ENCODE measurements around the gene LSR.
"Not testable (repeated sequence)": the region's sequence is repeated elsewhere in the genome, so short reads cannot be mapped to it uniquely, and the experiment has no call there.

Gene LSR

GRCh38 chr19:35220315-35220921, 28.4 kb upstream of the LSR start:
- no peak overlapping the region for H3K4me3 ChIP-seq (ENCODE audit: low read depth, low read length)
- DNase-seq (ENCODE audit: low read depth), result no peak
- TF ChIP-seq CTCF (IDR thresholded peaks at IDR 0.05; ENCODE audit: control insufficient read depth, extremely low read depth, insufficient read depth), result no peak

- not testable (repeated sequence) for H3K4me3 ChIP-seq (ENCODE audit: low read depth, low read length); DNase-seq (ENCODE audit: low read depth)
These were observed 27.7 kb upstream of the LSR start for GRCh38 chr19:35220973-35221590.

GRCh38 chr19:35222373-35223015, 26.3 kb upstream of the LSR start:
- no peak for TF ChIP-seq CTCF (IDR thresholded peaks at IDR 0.05; ENCODE audit: control insufficient read depth, extremely low read depth, insufficient read depth)
- DNase-seq (ENCODE audit: low read depth), result no peak
- H3K4me3 ChIP-seq (ENCODE audit: low read depth, low read length), result no peak overlapping the region

- TF ChIP-seq CTCF (IDR thresholded peaks at IDR 0.05; ENCODE audit: control insufficient read depth, extremely low read depth, insufficient read depth), result no peak
- H3K4me3 ChIP-seq (ENCODE audit: low read depth, low read length), result no peak overlapping the region
- no peak for DNase-seq (ENCODE audit: low read depth)
These were observed 25.6 kb upstream of the LSR start for GRCh38 chr19:35223084-35223790.

- DNase-seq (ENCODE audit: low read depth), result no peak
- H3K4me3 ChIP-seq (ENCODE audit: low read depth, low read length), result no peak overlapping the region
- TF ChIP-seq CTCF (IDR thresholded peaks at IDR 0.05; ENCODE audit: control insufficient read depth, extremely low read depth, insufficient read depth), result no peak
These were observed 24.8 kb upstream of the LSR start for GRCh38 chr19:35223862-35224505.

GRCh38 chr19:35224681-35225571, 23.9 kb upstream of the LSR start:
- H3K4me3 ChIP-seq (ENCODE audit: low read depth, low read length), result no peak overlapping the region
- no peak for TF ChIP-seq CTCF (IDR thresholded peaks at IDR 0.05; ENCODE audit: control insufficient read depth, extremely low read depth, insufficient read depth)
- DNase-seq (ENCODE audit: low read depth), result no peak
